ENCODE data around the gene DNAH14. TPM values are rescaled to one million over a fixed set of nuclear protein-coding genes. Genes with fewer than 3 reads are reported as not detected.
"Not testable (repeated sequence)": the region's sequence is repeated elsewhere in the genome, so short reads cannot be mapped to it uniquely, and the experiment has no call there.

The DNAH14 gene
- total and polyA plus RNA-seq, 2 donors (not counting 1 experiment from before 2014, with no cell fraction given), result not detected

DNA sequence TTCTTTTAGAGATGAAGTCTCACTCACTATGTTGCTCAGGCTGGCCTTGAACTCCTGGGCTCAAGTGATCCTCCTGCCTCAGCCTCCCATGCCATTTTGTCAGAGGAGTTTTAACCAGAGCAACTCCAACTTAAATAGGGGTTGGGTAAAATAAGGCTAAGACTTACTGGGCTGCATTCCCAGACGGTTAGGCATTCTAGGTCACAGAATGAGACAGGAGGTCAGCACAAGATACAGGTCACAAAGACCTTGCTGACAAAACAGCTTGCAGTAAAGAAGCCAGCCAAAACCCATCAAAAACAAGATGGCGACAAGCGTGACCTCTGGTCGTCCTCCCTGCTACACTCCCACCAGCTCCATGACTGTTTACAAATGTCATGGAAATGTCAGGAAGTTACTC is 5.7 kb upstream of the DNAH14 start:
- Mint-ChIP-seq H3K27me3 (peaks cover 15% of the 10 kb centered on the region), H3K27ac (no peak overlapping the region), H3K4me1 (no peaks in the 10 kb centered on the region), H3K4me3 (no peak overlapping the region), H3K9me3 (ENCODE audit: insufficient read depth) (peaks cover 2% of the 10 kb centered on the region)
- Histone ChIP-seq H3K9ac (ENCODE audit: low read length) (no peak overlapping the region), H3K79me2 (ENCODE audit: control insufficient read depth, insufficient read depth, low read length) (no peaks in the 10 kb centered on the region), H3K27ac (ENCODE audit: low read length in 2 of 2) (no peak overlapping the region), H4K20me1 (ENCODE audit: control insufficient read depth, insufficient read depth, low read length, poor library complexity, severe bottlenecking) (no peaks in the 10 kb centered on the region), H2AFZ (ENCODE audit: insufficient read depth, low read depth, low read length, poor library complexity, severe bottlenecking) (no peak overlapping the region), H3K4me2 (replicated peaks; ENCODE audit: low read depth, low read length, poor library complexity, severe bottlenecking) (no peak overlapping the region), H3K4me3 (ENCODE audit: control extremely low read depth in 1 of 5, extremely low read depth in 1 of 5, insufficient read depth in 1 of 5, low read depth in 2 of 5, low read length in 4 of 5) (no peak overlapping the region), H3K36me3 (replicated peaks in 1 of 2; ENCODE audit: control extremely low read depth in 1 of 2, control insufficient read depth in 1 of 2, extremely low read depth in 1 of 2, insufficient read depth in 2 of 2, low read length in 1 of 2) (no peaks in the 10 kb centered on the region), H3K4me1 (ENCODE audit: control insufficient read depth in 2 of 2, insufficient read depth in 2 of 2, low read length in 2 of 2) (no peaks in the 10 kb centered on the region), H3K27me3 (replicated peaks in 1 of 4; ENCODE audit: control extremely low read depth in 1 of 4, control insufficient read depth in 3 of 4, insufficient read depth in 4 of 4, low read length in 3 of 4) (no peaks in the 10 kb centered on the region), H3K9me3 (ENCODE audit: control extremely low read depth in 1 of 3, control insufficient read depth in 2 of 3, insufficient read depth in 1 of 3, low read length in 2 of 3) (no peaks in the 10 kb centered on the region)
- TF ChIP-seq, protein P1, sequence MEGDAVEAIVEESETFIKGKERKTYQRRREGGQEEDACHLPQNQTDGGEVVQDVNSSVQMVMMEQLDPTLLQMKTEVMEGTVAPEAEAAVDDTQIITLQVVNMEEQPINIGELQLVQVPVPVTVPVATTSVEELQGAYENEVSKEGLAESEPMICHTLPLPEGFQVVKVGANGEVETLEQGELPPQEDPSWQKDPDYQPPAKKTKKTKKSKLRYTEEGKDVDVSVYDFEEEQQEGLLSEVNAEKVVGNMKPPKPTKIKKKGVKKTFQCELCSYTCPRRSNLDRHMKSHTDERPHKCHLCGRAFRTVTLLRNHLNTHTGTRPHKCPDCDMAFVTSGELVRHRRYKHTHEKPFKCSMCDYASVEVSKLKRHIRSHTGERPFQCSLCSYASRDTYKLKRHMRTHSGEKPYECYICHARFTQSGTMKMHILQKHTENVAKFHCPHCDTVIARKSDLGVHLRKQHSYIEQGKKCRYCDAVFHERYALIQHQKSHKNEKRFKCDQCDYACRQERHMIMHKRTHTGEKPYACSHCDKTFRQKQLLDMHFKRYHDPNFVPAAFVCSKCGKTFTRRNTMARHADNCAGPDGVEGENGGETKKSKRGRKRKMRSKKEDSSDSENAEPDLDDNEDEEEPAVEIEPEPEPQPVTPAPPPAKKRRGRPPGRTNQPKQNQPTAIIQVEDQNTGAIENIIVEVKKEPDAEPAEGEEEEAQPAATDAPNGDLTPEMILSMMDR (IDR thresholded peaks at IDR 0.05), result no peak
- no peak for TF ChIP-seq EZH2 (IDR thresholded peaks at IDR 0.05; ENCODE audit: borderline replicate concordance, insufficient read depth, low read depth, low read length, poor library complexity, severe bottlenecking)
- intact Hi-C loops (cut with micrococcal nuclease), result loop anchor here (5.0 kb wide), 2 partner anchors 281 to 411 kb away; no protein-coding TSS in a partner anchor
- ChIA-PET CTCF (interaction anchor here (1.0 kb wide), 1 partner anchor 18 kb away, joined by 3 read pairs; no protein-coding TSS in a partner anchor), POLR2A (no interaction called here)
- ATAC-seq (ENCODE audit: low read depth) (no peak), DNase-seq (no peak)
- 83% methylated on average over 1 of the region's 4 CpGs for whole genome bisulfite sequencing (ENCODE audit: insufficient coverage)

DNA sequence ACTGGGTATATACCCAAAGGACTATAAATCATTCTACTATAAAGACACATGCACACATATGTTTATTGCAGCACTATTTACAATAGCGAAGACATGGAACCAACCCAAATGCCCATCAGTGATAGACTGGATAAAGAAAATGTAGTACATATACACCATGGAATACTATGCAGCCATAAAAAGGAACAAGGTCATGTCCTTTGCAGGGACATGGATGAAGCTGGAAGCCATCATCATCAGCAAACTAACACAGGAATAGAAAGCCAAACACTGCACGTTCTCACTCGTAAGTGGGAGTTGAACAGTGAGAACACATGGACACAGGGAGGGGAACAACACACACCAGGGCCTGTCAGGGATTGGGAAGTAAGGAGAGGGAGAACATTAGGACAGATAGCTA is 1.8 kb upstream of the DNAH14 start:
- H2AFZ ChIP-seq (ENCODE audit: insufficient read depth, low read depth, low read length, poor library complexity, severe bottlenecking); DNase-seq; H3K27ac Mint-ChIP-seq; ATAC-seq (ENCODE audit: low read depth); H3K27ac ChIP-seq (ENCODE audit: low read length in 2 of 2); H3K9me3 ChIP-seq (ENCODE audit: control extremely low read depth in 1 of 3, control insufficient read depth in 2 of 3, insufficient read depth in 1 of 3, low read length in 2 of 3); H3K36me3 ChIP-seq (replicated peaks in 1 of 2; ENCODE audit: control extremely low read depth in 1 of 2, control insufficient read depth in 1 of 2, extremely low read depth in 1 of 2, insufficient read depth in 2 of 2, low read length in 1 of 2); H3K27me3 ChIP-seq (replicated peaks in 1 of 4; ENCODE audit: control extremely low read depth in 1 of 4, control insufficient read depth in 3 of 4, insufficient read depth in 4 of 4, low read length in 3 of 4); CTCF ChIA-PET; H3K4me1 ChIP-seq (ENCODE audit: control insufficient read depth in 2 of 2, insufficient read depth in 2 of 2, low read length in 2 of 2); H3K4me3 ChIP-seq (ENCODE audit: control extremely low read depth in 1 of 5, extremely low read depth in 1 of 5, insufficient read depth in 1 of 5, low read depth in 2 of 5, low read length in 4 of 5); POLR2A ChIA-PET; H4K20me1 ChIP-seq (ENCODE audit: control insufficient read depth, insufficient read depth, low read length, poor library complexity, severe bottlenecking); H3K9ac ChIP-seq (ENCODE audit: low read length); H3K4me1 Mint-ChIP-seq; H3K4me3 Mint-ChIP-seq; H3K4me2 ChIP-seq (replicated peaks; ENCODE audit: low read depth, low read length, poor library complexity, severe bottlenecking); H3K79me2 ChIP-seq (ENCODE audit: control insufficient read depth, insufficient read depth, low read length); intact Hi-C loops (cut with micrococcal nuclease): not testable (repeated sequence)
- Mint-ChIP-seq H3K27me3 (peaks cover 31% of the 10 kb centered on the region), H3K9me3 (ENCODE audit: insufficient read depth) (peaks cover 11% of the 10 kb centered on the region)
- WGBS (ENCODE audit: insufficient coverage), result 100% methylated on average over 2 of the region's 3 CpGs

Measured in B cell (primary cell).